Stimulated activated CD4-positive, alpha-beta T cell treated with anti-CD3 and anti-CD28 coated beads, Interleukin-4, amount 100 ng/mL, for 48 hours (primary cell): ENCODE data around the gene PFDN5.

ENCODE experiments used
- DNase-seq, 2 donors: peaks; one replicate each; pipeline ENCODE4 v3.0.0-alpha.2; 2020; ENCODE audit warnings: low read depth in 2 of 2

The PFDN5 gene

DNA sequence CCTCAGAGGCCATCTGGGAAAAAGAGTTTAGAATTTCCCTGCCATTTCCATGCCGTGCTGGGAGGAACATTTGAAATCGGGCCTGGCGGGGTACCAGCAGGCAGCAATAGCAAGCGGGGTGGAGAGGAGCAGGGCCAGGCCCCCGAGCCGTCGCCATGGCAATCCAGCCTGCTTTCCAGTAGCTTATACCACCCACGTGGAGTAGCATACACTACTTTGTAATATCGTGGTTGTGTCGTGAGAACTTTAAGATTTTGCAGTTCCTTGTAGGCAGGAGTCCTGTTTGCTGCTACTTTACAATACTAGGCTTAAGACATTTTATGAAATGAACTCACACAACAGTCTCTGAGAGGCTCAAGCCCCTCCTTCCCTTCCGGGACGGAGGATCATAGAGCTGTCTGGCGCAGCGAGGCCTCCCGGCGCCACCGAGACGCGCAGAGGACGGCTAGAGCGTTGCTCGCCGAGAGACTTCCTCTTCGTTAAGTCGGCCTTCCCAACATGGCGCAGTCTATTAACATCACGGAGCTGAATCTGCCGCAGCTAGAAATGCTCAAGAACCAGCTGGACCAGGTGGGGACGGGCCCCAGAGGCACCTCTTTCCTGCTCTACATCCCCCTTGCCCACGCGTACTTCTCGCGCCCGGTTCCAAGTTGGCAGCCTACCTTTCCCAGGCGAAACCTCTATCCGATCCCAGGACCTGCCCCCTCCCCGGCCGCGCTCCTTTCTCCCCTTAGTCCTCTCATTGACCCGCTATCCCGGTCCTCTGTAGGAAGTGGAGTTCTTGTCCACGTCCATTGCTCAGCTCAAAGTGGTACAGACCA lies at the start of gene PFDN5:
PFDN5 (plus strand) TSS at position 473 of the 821 bp plus-strand sequence; CDS start at position 499, 26 bp downstream.
- peak; percentile 75 to 81 for DNase-seq

DNA sequence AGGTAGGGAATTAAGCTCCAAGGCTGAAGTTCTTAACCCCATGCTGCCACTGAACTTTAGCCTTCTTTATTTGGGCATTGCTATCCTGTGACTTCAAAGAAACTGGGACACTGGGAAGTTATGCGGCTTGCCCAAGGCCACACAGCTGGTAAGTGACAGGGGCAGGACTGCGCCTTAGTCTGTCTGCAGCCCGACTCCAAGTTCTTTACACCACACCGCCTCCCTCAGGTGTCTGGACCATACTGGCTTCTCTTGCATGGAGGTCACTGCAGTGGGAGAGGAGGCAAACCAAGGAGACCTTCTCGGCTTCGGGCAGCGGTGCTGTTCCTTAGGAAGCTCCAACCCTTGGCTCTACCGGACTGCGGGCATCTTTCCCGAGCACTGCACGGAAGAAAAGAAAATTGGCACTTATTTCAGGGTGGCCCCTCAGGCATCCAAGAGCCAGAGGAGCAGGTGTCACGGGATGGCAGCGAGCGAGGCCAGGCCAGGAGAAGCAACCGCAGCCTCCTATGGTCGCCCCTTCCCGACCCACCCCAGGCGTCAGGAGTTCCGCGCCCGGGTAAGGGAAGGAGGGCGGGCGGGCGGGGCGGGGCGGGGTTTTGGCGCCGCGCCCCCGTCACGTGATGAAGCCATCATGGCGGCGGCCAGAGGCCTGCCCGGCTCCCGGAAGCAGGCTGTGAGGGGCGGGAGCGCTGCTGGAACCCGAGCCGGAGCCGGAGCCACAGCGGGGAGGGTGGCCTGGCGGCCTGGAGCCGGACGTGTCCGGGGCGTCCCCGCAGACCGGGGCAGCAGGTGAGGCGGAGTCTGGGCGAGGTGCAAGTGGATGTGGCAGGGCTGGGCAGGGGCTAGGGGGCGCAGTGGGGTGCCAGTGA lies 43.6 kb upstream of the PFDN5 start:
- peak; percentile 60 to 66 for DNase-seq

DNA sequence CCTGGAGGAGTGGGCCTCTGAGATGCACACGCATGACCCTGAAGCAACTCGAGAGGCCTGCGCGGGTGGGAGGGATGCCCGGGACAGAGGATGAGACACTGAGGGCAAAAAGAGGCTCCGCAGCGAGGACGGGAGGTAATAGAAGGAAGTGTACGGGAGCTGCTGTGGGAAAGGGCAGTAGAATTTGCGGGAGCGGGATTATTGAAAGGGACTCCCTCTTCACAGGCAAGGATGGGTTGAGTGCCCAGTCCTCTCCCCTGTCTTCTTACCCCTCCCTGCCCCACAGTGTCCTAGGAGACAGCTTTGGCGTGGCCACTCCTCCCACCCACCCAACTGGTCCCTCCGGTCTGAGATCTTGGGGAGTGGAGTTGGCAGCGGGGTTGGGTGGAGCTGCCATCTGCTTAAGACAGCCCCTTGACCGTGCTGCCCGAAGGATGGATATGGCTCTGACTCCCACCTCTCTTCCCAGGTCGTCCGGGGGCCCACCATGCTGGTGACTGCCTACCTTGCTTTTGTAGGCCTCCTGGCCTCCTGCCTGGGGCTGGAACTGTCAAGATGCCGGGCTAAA lies 42.9 kb upstream of the PFDN5 start:
- DNase-seq: no peak

DNA sequence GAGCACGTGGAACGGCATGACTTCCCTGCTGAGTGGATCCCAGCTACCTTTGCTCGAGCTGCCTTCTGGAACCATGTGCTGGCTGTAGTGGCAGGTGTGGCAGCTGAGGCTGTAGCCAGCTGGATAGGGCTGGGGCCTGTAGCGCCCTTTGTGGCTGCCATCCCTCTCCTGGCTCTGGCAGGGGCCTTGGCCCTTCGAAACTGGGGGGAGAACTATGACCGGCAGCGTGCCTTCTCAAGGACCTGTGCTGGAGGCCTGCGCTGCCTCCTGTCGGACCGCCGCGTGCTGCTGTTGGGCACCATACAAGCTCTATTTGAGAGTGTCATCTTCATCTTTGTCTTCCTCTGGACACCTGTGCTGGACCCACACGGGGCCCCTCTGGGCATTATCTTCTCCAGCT lies 42.0 kb upstream of the PFDN5 start:
- DNase-seq: no peak

DNA sequence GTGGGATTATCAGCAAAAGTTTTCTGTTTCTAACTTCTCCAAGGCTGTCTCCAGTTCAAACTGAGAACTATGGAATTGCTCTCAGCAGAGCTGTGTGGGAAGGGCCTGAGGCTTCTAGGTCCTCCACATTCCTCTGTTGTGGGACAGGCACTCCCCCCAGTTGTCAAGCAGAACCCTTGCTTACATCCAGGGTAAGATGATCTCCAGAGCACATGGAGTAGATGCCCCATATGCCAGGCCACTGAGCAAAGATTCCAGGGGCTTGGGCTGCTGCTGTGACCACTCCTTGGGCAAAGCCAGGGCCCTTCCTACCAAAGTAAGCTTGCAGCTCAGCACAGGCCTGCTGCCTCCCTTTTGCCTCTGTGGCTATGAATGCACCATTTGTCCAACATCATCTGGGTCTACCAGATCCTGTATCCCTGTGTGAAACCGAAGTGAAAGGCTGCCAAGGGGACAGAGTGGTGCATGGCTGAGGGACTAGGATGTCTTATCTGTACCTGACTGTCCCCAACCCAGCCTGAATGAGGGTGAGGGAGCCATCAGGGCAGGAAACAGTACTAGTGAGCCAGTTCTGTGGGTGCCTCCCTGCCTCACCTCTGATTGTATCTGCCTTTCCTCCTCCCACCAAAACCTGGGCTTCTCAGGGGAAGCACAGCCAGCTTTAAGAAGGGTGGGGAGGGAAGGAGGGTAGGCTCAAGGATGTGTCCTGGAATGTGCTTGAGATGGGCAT lies 40.4 kb upstream of the PFDN5 start:
- no peak for DNase-seq

DNA sequence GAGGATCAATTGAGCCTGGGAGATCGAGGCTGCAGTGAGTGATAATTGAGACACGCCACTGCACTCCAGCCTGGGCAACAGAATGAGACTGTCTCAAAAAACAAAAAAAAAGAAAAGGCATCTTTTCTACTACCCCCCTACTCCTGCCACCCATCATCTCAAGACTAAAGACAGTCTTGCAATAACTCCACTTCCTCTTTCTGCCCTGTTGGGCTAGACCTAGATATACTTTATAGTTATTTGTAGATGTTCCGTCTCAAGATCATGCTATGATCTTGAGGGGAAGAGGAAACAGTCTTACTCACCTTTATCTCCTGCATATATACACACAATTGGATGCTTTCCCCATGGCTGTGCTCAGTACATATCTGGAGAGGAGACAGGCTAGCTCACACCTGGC lies 39.3 kb upstream of the PFDN5 start:
- DNase-seq: no peak

DNA sequence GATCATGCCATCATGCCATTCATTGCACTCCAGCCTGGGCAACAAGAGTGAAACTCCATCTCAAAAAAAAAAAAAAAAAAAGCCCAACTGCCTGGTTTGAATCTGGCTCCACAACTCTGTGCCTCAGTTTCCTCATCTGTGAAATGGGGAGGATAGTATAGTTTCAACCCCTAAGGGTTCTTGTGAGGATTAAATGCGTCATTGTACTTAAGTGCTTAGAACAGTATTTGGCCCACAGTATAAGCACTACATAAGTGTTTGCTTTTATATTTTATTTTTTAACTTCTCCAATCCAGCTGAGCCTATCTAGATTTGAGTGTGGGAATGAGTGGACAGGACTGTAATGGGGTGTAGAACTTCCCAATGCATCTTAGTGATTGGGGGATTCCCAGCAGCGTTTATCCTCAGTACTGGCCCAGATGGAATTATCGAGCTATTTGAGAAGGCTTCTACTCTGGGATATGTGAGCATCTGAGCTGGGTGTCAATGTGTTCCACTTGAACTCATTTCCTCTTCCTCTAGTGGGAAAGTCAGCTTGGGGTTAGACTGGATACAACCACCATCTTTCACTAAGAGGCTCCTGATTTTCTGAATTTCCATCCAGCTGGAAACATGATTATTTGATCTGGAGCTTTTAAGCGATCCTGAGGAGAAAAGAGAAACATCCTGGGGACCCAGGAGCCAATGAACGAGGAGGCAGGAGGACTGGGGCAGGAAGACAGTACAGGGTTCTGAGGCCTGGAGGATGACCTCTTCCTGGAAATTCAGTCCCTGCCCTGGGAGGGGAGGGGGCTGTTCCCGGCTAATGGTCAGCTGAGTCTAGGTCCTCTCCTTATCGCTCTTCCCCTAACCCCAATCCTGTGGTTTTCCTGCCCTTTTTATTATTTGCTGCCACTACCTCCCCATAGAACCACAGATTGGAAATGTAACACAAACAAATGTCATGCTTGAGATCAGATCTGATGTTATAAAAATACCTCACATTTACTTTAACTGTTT lies 36.5 kb upstream of the PFDN5 start:
- no peak for DNase-seq

DNA sequence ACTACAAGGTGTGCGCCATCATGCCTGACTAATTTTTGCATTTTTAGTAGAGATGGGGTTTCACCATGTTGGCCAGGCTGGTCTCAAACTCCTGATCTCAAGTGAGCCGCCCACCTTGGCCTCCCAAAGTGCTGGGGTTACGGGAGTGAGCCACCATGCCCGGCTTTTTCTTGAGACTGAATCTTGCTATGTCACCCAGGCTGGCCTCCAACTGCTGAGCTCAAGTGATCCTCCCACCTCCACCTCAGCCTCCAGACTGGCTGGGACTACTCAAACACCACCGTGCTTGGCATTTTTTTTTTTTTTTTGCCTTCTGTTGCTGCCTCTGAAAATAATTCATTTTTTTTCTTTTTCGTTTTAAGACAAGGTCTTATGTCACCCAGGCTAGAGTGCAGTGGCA lies 35.5 kb upstream of the PFDN5 start:
- DNase-seq: no peak

DNA sequence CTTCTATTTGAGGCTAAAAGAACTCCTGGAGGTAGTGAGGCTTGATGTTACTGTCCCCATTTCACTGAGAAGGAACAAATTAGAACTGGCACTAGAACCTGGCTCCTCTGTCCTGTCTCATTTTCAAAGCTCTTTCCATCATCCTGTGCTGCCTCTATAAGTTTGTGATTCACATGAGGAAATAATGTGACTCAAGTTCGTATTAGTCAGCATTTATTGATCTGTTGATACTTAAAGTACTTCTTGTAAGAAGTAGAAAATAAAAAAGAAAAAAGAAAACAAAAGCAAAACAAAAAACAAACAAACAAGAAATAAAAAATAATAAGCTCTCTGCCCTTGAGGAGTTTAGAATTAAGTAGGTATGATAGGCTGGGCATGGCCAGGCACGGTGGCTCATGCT lies 29.6 kb upstream of the PFDN5 start:
- DNase-seq: no peak

DNA sequence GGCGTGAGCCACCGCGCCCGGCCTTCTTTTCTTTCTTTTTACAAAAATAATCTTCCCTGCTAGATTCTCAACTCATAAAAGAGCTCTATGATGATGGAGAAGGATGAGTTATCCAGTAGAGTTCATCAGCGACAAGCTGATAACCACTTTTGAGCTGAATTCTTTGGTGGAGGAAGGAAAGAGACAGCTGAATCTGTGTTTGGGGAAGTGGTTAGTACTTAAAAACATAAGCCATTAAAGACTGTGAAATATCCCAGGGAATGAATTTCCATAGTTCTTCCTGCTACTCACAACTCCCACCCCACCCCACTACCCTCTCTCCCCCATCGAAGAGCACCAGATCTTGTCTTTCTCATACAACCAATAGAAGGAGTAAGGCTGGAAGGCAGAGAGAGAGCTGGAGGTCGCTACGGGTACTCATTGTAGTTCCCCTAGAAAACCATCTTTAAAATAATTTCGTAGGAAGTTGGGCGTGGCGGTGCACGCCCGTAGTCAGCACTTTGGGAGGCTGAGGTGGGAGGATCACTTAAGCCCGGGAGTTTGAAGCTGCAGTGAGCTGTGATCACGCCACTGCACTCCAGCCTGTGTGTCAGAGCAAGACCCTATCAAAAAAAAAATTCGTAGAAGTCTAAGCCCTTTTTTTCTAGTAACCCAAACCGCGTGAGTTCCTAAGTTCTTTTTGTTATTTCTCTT lies 27.9 kb upstream of the PFDN5 start:
- DNase-seq: no peak

DNA sequence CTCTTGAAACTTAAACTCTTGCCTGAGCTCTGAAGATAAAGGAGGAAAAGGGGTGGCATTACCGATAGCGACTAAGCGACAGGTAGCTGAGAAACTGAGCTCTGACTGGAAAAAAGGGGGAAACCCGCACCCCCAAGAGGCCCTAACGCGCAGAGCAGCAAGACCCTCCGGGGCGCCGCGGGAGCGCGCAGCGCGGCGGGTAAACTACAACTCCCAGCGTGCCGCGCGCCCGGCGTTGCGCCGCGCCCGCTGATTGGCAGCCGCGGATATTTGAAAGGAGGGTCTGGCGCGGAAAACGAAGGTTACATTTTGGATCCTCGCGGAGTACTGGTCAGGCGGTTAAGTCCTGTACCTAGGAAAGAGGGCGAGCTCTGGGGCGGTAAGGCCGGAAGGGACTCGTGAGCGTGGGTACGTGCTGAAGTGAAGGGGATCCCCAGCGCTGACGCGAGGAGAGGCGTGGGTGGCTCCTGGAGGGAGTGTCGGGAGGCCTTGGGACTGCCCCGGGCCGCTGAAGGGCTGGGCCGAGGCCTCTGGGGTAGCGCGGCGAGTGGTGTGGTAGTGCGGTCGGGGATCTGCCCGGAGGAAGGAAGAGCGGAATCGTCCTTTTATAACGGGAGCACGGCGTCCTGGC lies 27.2 kb upstream of the PFDN5 start, which contains the start of gene ESPL1:
ESPL1 (plus strand) TSS at position 301 of the 631 bp plus-strand sequence. CDS start 468 bp downstream, outside the sequence.
- peak; percentile 76 to 86 for DNase-seq

DNA sequence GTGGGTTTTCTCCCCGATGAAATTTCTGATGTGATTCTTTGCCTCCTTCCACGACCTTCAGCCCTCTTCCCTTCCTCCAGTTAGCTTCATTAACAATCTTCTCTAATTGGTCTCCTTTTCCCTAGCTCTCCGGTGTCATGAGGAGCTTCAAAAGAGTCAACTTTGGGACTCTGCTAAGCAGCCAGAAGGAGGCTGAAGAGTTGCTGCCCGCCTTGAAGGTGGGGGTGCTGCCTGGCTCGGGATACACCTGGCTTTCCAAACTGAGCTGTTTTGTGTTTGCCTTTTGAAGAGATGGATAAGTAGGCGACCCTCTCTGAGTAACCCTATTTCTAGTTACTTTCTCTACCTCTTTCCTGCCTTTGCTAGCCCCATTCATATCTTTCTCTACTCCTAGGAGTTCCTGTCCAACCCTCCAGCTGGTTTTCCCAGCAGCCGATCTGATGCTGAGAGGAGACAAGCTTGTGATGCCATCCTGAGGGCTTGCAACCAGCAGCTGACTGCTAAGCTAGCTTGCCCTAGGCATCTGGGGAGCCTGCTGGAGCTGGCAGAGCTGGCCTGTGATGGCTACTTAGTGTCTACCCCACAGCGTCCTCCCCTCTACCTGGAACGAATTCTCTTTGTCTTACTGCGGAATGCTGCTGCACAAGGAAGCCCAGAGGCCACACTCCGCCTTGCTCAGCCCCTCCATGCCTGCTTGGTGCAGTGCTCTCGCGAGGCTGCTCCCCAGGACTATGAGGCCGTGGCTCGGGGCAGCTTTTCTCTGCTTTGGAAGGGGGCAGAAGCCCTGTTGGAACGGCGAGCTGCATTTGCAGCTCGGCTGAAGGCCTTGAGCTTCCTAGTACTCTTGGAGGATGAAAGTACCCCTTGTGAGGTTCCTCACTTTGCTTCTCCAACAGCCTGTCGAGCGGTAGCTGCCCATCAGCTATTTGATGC lies 26.4 kb upstream of the PFDN5 start:
- no peak for DNase-seq

DNA sequence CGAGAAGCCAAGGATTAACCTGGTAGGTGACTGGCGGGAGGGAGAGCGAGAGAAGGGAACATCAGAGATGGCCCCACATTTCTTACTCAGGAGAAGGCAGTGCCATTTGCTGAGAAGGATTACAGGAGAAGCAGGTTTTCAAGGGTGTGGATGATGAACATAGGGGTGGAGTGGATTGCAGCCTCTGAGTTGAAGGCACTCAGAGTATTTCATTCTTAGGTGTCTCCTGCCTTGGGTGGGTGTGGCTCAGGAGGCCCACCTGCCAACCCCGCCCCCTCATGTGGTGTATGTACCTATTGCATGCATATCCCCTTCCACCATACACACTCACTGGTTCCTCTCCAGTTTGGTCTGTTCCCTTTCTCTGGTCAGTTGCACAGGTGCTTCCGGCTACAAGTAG lies 20.9 kb upstream of the PFDN5 start:
- no peak for DNase-seq

DNA sequence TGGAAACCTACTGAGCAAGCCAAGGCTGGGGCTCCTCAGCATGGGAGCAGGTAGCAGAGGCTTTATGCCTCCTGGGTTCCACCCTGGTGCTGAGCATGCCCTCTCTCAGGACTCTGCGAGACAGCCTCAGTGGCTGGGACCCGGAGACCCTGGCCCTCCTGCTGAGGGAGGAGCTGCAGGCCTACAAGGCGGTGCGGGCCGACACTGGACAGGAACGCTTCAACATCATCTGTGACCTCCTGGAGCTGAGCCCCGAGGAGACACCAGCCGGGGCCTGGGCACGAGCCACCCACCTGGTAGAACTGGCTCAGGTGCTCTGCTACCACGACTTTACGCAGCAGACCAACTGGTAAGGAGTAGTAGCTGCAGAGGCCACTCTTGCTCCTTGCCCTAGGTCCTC lies 18.8 kb upstream of the PFDN5 start:
- DNase-seq: no peak

DNA sequence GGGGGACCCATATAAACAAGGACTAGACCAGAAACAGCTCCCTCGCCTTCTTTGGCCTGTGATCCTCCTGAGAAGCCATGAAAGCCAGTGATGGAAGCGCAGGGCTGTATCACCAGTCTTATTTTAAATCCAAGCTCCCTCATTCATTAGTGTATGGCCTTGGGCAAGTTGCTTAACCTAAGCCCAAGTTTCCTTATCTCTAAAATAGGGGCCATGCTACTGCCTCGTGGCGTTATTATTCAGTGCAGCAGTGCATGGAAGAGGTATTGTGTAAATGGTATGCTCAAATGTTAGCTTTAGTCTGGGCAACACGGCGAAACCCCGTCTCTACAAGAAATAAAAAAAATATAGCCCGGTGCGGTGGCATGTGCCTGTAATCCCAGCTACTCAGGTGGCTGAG lies 17.4 kb upstream of the PFDN5 start:
- DNase-seq: no peak

DNA sequence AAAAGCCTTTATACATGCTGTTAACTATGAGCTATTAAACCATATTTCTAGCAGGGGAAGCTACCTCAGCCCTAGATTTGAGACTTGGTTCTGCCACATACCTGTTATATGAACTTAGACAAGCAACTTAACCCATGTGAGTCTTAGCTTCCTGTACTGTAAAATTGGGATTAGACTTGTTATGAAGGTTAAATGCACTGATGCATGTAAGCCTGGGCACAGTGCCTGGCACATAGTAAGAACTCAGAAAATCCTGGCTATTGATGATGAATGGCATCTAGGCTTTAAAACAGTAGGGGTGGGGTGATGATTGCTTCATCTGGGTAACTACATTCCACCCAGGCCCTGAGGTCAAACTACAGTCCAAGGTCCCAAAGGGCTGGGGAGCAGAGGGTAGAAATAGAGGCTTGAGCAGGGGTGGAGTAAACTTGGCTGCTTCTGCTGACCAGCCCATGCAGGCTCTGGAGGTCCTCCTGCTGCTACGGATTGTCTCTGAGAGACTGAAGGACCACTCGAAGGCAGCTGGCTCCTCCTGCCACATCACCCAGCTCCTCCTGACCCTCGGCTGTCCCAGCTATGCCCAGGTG lies 16.0 kb upstream of the PFDN5 start:
- DNase-seq: no peak

DNA sequence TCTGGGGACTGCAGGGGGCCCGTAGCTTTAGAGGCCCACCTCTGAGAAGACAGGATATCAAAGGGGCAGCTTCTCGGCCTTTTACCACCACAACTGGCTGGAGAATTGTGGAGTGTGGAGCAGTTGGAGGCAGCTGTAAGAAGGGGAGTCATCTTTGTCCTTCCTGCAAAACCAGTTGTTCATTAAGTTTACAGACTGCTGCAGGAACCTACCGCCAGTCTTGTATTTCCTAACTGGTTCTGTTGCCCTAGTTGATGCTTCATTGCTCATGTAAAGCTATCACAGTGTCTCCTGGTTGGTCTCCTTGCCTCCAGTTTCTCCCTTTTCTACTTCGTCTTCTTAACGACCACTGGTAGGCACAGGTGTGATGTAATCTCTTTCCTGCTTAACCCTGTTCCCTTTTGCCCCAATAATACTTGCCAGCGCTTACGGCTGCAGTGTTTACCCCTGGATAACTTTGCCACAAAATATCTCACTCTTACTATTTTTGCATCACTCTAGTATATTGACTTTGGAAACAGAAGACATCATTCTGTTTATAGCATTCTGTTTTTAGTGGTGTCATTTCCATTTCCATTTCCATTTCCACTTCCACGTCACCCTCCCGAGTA lies 15.3 kb upstream of the PFDN5 start:
- DNase-seq: no peak
